ENCODE measurements around the gene B9D1. TPM values are rescaled to one million over a fixed set of nuclear protein-coding genes. Genes with fewer than 3 reads are reported as not detected.
A peak's percentile ranks its signal among the peaks of the same experiment; 100 is the strongest.

The B9D1 gene
- total and polyA plus RNA-seq, 3 donors from 2014 or later, result 42.1 to 132 (median 59.9) TPM

- Histone ChIP-seq H3K9me3 (no peaks in the 10 kb centered on the region), H3K27ac (no peak overlapping the region), H3K4me3 (no peak overlapping the region), H3K27me3 (no peaks in the 10 kb centered on the region), H3K4me1 (peaks cover 12% of the 10 kb centered on the region), H3K36me3 (ENCODE audit: low read depth, missing control alignments) (no peaks in the 10 kb centered on the region)
- 91 to 95% methylated on average over 6 to 8 of the region's 9 CpGs for WGBS, 2 donors
- TF ChIP-seq, protein P1, sequence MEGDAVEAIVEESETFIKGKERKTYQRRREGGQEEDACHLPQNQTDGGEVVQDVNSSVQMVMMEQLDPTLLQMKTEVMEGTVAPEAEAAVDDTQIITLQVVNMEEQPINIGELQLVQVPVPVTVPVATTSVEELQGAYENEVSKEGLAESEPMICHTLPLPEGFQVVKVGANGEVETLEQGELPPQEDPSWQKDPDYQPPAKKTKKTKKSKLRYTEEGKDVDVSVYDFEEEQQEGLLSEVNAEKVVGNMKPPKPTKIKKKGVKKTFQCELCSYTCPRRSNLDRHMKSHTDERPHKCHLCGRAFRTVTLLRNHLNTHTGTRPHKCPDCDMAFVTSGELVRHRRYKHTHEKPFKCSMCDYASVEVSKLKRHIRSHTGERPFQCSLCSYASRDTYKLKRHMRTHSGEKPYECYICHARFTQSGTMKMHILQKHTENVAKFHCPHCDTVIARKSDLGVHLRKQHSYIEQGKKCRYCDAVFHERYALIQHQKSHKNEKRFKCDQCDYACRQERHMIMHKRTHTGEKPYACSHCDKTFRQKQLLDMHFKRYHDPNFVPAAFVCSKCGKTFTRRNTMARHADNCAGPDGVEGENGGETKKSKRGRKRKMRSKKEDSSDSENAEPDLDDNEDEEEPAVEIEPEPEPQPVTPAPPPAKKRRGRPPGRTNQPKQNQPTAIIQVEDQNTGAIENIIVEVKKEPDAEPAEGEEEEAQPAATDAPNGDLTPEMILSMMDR (IDR thresholded peaks at IDR 0.05), result no peak
- TF ChIP-seq POLR2A (IDR thresholded peaks at IDR 0.05), result no peak
- intact Hi-C loops (cut with DNase I; ENCODE audit: low total_unique reads), result loop anchor here (10.0 kb wide), 1 partner anchor 399 kb away; no protein-coding TSS in a partner anchor
- no peak for DNase-seq
Observed at GRCh38 chr17:19365833-19366636, 3.5 kb upstream of the B9D1 start.

GRCh38 chr17:19365499-19365817 is 2.9 kb upstream of the B9D1 start:
- H3K4me1 ChIP-seq, result peaks cover 12% of the 10 kb centered on the region
- no peak overlapping the region for H3K4me3 ChIP-seq
- no peak for TF ChIP-seq POLR2A (IDR thresholded peaks at IDR 0.05)
- TF ChIP-seq, protein P1 (IDR thresholded peaks at IDR 0.05), result no peak
- no peaks in the 10 kb centered on the region for H3K27me3 ChIP-seq
- no peaks in the 10 kb centered on the region for H3K9me3 ChIP-seq
- WGBS, 2 donors, result 84 to 92% methylated on average over 4 of the region's 4 CpGs
- no peak overlapping the region for H3K27ac ChIP-seq
- intact Hi-C loops (cut with DNase I; ENCODE audit: low total_unique reads), result loop anchor here (10.0 kb wide), 1 partner anchor 399 kb away; no protein-coding TSS in a partner anchor
- DNase-seq, result no peak
- no peaks in the 10 kb centered on the region for H3K36me3 ChIP-seq (ENCODE audit: low read depth, missing control alignments)

- DNase-seq, result no peak
- WGBS, 2 donors, result 63 to 82% methylated on average over 10 to 13 of the region's 14 CpGs
- intact Hi-C loops (cut with DNase I; ENCODE audit: low total_unique reads), result loop anchor here (5.0 to 10.0 kb wide), 2 partner anchors 82 to 400 kb away; no protein-coding TSS in a partner anchor
Observed at GRCh38 chr17:19364699-19365498, 2.4 kb upstream of the B9D1 start.

DNA sequence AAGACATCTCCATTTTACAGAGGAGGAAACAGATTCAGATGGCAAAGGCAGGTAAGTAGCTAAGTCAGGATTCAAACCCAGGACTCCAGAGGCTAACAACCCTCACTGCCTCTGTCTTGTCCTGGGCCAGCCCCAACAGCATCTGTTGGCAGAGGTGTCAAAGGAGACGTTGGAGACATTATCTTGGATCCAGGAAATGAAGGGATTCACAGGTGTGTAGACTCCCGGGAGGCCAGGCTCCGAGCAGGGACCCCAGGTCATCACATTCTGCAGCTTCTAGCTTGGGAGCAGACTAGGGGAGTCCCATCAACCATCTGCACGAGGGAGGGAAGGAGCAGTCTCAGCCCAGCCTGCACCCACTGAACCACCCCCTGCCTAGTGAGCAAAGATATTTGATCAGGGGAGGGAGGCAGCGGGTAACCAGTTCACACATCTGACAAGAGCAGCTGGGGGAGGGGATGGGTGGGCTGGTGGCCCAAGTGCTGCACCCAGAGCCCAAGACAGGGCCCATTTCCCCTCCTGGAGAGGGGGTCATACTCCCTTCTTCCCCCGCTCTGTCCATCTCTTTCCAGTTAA is 1.0 kb upstream of the B9D1 start:
- WGBS, 2 donors, result 51 to 55% methylated on average over 6 of the region's 6 CpGs
- H3K4me1 ChIP-seq, result peaks cover 12% of the 10 kb centered on the region
- no peaks in the 10 kb centered on the region for H3K27me3 ChIP-seq
- peak overlapping the region in 1 of 2 donors; percentile 18 for H3K27ac ChIP-seq
- DNase-seq, result no peak
- no peaks in the 10 kb centered on the region for H3K9me3 ChIP-seq
- no peak for TF ChIP-seq POLR2A (IDR thresholded peaks at IDR 0.05)
- TF ChIP-seq, protein P1 (IDR thresholded peaks at IDR 0.05), result no peak
- peak overlapping the region in 1 of 2 donors; percentile 79 for H3K4me3 ChIP-seq
- intact Hi-C loops (cut with DNase I; ENCODE audit: low total_unique reads), result loop anchor here (5.0 to 10.0 kb wide), 2 partner anchors 84 to 401 kb away; no protein-coding TSS in a partner anchor
- H3K36me3 ChIP-seq (ENCODE audit: low read depth, missing control alignments), result no peaks in the 10 kb centered on the region

More at GRCh38 chr17:19364699-19365498, 2.4 kb upstream of the B9D1 start:
- TF ChIP-seq POLR2A (IDR thresholded peaks at IDR 0.05), result no peak
- TF ChIP-seq, protein P1 (IDR thresholded peaks at IDR 0.05), result no peak
- no peak overlapping the region for H3K27ac ChIP-seq
- H3K9me3 ChIP-seq, result no peaks in the 10 kb centered on the region
- no peaks in the 10 kb centered on the region for H3K27me3 ChIP-seq
- H3K4me1 ChIP-seq, result peaks cover 12% of the 10 kb centered on the region
- H3K4me3 ChIP-seq, result no peak overlapping the region
- no peaks in the 10 kb centered on the region for H3K36me3 ChIP-seq (ENCODE audit: low read depth, missing control alignments)

All from testis (tissue), 3 donors.